ENCODE results near the gene ITPKC.

Gene ITPKC

GRCh38 chr19:40739030-40739839, 22.3 kb downstream of the ITPKC start:
- Mint-ChIP-seq H3K4me3 (no peak overlapping the region), H3K27ac (peak overlapping the region in 1 of 2 donors; percentile 34), H3K4me1 (peaks cover 12% of the 10 kb centered on the region), H3K27me3 (no peaks in the 10 kb centered on the region), H3K9me3 (no peaks in the 10 kb centered on the region)
- ATAC-seq (peak; percentile 71), DNase-seq (no peak)

GRCh38 chr19:40739871-40740703, 23.2 kb downstream of the ITPKC start:
- H3K27me3 Mint-ChIP-seq: no peaks in the 10 kb centered on the region
- H3K27ac Mint-ChIP-seq: peak overlapping the region in 1 of 2 donors; percentile 80
- no peak overlapping the region for H3K4me3 Mint-ChIP-seq
- DNase-seq (no peak), ATAC-seq (no peak)
- peaks cover 12% of the 10 kb centered on the region for H3K4me1 Mint-ChIP-seq
- H3K9me3 Mint-ChIP-seq: no peaks in the 10 kb centered on the region

GRCh38 chr19:40740747-40741146, 23.8 kb downstream of the ITPKC start:
- H3K27ac Mint-ChIP-seq: no peak overlapping the region
- H3K4me3 Mint-ChIP-seq: no peak overlapping the region
- peaks cover 12% of the 10 kb centered on the region for H3K4me1 Mint-ChIP-seq
- ATAC-seq: no peak
- H3K9me3 Mint-ChIP-seq: no peaks in the 10 kb centered on the region
- no peak for DNase-seq
- no peaks in the 10 kb centered on the region for H3K27me3 Mint-ChIP-seq

- H3K4me1 Mint-ChIP-seq: peaks cover 12% of the 10 kb centered on the region
- ATAC-seq (no peak), DNase-seq (no peak)
- H3K4me3 Mint-ChIP-seq: no peak overlapping the region
- H3K9me3 Mint-ChIP-seq: no peaks in the 10 kb centered on the region
- H3K27ac Mint-ChIP-seq: peak overlapping the region; percentile 30 to 37
- no peaks in the 10 kb centered on the region for H3K27me3 Mint-ChIP-seq
Measured at GRCh38 chr19:40741527-40742390, 24.8 kb downstream of the ITPKC start.

GRCh38 chr19:40742477-40742876, 25.6 kb downstream of the ITPKC start:
- no peaks in the 10 kb centered on the region for H3K27me3 Mint-ChIP-seq
- no peak overlapping the region for H3K4me3 Mint-ChIP-seq
- peaks cover 12% of the 10 kb centered on the region for H3K4me1 Mint-ChIP-seq
- DNase-seq: no peak
- H3K27ac Mint-ChIP-seq: no peak overlapping the region
- ATAC-seq: no peak
- H3K9me3 Mint-ChIP-seq: no peaks in the 10 kb centered on the region

GRCh38 chr19:40742886-40743285, 26.0 kb downstream of the ITPKC start:
- Mint-ChIP-seq H3K4me3 (no peak overlapping the region), H3K4me1 (peaks cover 16% of the 10 kb centered on the region), H3K27me3 (no peaks in the 10 kb centered on the region), H3K9me3 (no peaks in the 10 kb centered on the region), H3K27ac (no peak overlapping the region)
- ATAC-seq (no peak), DNase-seq (no peak)

GRCh38 chr19:40743926-40744325, 27.0 kb downstream of the ITPKC start:
- no peak overlapping the region for H3K27ac Mint-ChIP-seq
- no peaks in the 10 kb centered on the region for H3K27me3 Mint-ChIP-seq
- DNase-seq (no peak), ATAC-seq (no peak)
- no peaks in the 10 kb centered on the region for H3K9me3 Mint-ChIP-seq
- no peak overlapping the region for H3K4me3 Mint-ChIP-seq
- peaks cover 24% of the 10 kb centered on the region for H3K4me1 Mint-ChIP-seq

- Mint-ChIP-seq H3K27ac (no peak overlapping the region), H3K4me3 (no peak overlapping the region), H3K9me3 (no peaks in the 10 kb centered on the region), H3K27me3 (no peaks in the 10 kb centered on the region), H3K4me1 (peaks cover 24% of the 10 kb centered on the region)
- DNase-seq (peak in 1 of 2 donors; percentile 48), ATAC-seq (peak; percentile 66)
Measured at GRCh38 chr19:40744554-40745401, 27.9 kb downstream of the ITPKC start.

- Mint-ChIP-seq H3K27me3 (no peaks in the 10 kb centered on the region), H3K4me1 (peaks cover 26% of the 10 kb centered on the region), H3K4me3 (no peak overlapping the region), H3K27ac (no peak overlapping the region), H3K9me3 (no peaks in the 10 kb centered on the region)
- DNase-seq (no peak), ATAC-seq (no peak)
Measured at GRCh38 chr19:40745402-40745780, 28.5 kb downstream of the ITPKC start.

- DNase-seq (no peak), ATAC-seq (no peak)
- H3K4me3 Mint-ChIP-seq: no peak overlapping the region
- no peaks in the 10 kb centered on the region for H3K27me3 Mint-ChIP-seq
- no peaks in the 10 kb centered on the region for H3K9me3 Mint-ChIP-seq
- H3K4me1 Mint-ChIP-seq: peaks cover 29% of the 10 kb centered on the region
- H3K27ac Mint-ChIP-seq: no peak overlapping the region
Measured at GRCh38 chr19:40747536-40747935, 30.6 kb downstream of the ITPKC start.

GRCh38 chr19:40750058-40750873, 33.4 kb downstream of the ITPKC start, which contains the start of gene ACTMAP:
ACTMAP (minus strand) TSS chr19:40750477; CDS start chr19:40749803, 674 bp downstream.
- DNase-seq: peak; percentile 99 to 100
- Mint-ChIP-seq H3K4me3 (peak within 1 kb of the TSS; percentile 96 to 98), H3K4me1 (peaks cover 48% of the 10 kb centered on the region), H3K9me3 (no peaks in the 10 kb centered on the region), H3K27me3 (no peaks in the 10 kb centered on the region), H3K27ac (peak within 1 kb of the TSS; percentile 98 to 99)
- ATAC-seq: peak; percentile 91

GRCh38 chr19:40750874-40751537, 34.1 kb downstream of the ITPKC start, which contains the start of gene SNRPA:
SNRPA (plus strand) TSS chr19:40751203; CDS start chr19:40751409, 206 bp downstream.
- Mint-ChIP-seq H3K4me3 (peak within 1 kb of the TSS; percentile 96 to 98), H3K27ac (peak within 1 kb of the TSS; percentile 98 to 99), H3K4me1 (peaks cover 55% of the 10 kb centered on the region), H3K9me3 (no peaks in the 10 kb centered on the region), H3K27me3 (no peaks in the 10 kb centered on the region)
- peak; percentile 97 for DNase-seq
- peak; percentile 83 for ATAC-seq

- ATAC-seq (no peak), DNase-seq (no peak)
- Mint-ChIP-seq H3K9me3 (no peaks in the 10 kb centered on the region), H3K27ac (peak overlapping the region; percentile 98 to 99), H3K4me3 (peak overlapping the region; percentile 96 to 98), H3K4me1 (peaks cover 69% of the 10 kb centered on the region), H3K27me3 (no peaks in the 10 kb centered on the region)
Measured at GRCh38 chr19:40752257-40752781, 35.4 kb downstream of the ITPKC start.
